Mesendoderm (in vitro differentiated cells): Measurements from ENCODE around the gene CTNNA3.

Experiments used
- DNase-seq: peaks from one replicate; pipeline ENCODE4 v3.0.0; 2013
- H2AK5ac ChIP-seq: 2 replicates; pipeline ENCODE4 v1.6.1; 2013; ENCODE audit warnings: low read length, inconsistent platforms
- H2BK120ac ChIP-seq: 2 replicates; pipeline ENCODE4 v1.6.1; 2013; ENCODE audit warnings: low read depth, mild to moderate bottlenecking, low read length, moderate library complexity, mixed read lengths
- H2BK15ac ChIP-seq: replicated peaks from 2 replicates; pipeline ENCODE4 v1.6.1; 2013; ENCODE audit warnings: low read depth, mild to moderate bottlenecking, moderate library complexity
- H2BK5ac ChIP-seq: 2 replicates; pipeline ENCODE4 v1.6.1; 2013; ENCODE audit warnings: low read length, inconsistent platforms
- H3K18ac ChIP-seq: 2 replicates; pipeline ENCODE4 v1.6.1; 2013; ENCODE audit warnings: mild to moderate bottlenecking, low read length, mixed read lengths
- H3K23ac ChIP-seq: one replicate; pipeline ENCODE4 v1.6.1; 2013; ENCODE audit warnings: low read length
- H3K27ac ChIP-seq: 2 replicates; pipeline ENCODE4 v1.5.1; 2013; ENCODE audit warnings: low read depth, mild to moderate bottlenecking, inconsistent platforms, low read length, moderate library complexity
- H3K27me3 ChIP-seq: 2 replicates; pipeline ENCODE4 v1.6.1; 2013; ENCODE audit warnings: low read length, control low read depth, mild to moderate bottlenecking, inconsistent platforms; ENCODE audit not compliant: insufficient read depth, poor library complexity
- H3K36me3 ChIP-seq: 2 replicates; pipeline ENCODE4 v1.6.1; 2013; ENCODE audit warnings: low read length, inconsistent platforms; ENCODE audit not compliant: control insufficient read depth, insufficient read depth
- H3K4ac ChIP-seq: one replicate; pipeline ENCODE4 v1.6.1; 2013; ENCODE audit warnings: low read depth, mild to moderate bottlenecking, low read length, moderate library complexity
- H3K4me1 ChIP-seq: 2 replicates; pipeline ENCODE4 v1.6.1; 2013; ENCODE audit warnings: low read depth, low read length, inconsistent platforms; ENCODE audit not compliant: control insufficient read depth
- H3K4me2 ChIP-seq: 2 replicates; pipeline ENCODE4 v1.6.1; 2013; ENCODE audit warnings: low read length
- H3K4me3 ChIP-seq: 2 replicates; pipeline ENCODE4 v1.5.1; 2013; ENCODE audit warnings: mild to moderate bottlenecking, low read length
- H3K56ac ChIP-seq: one replicate; pipeline ENCODE4 v1.6.1; 2013; ENCODE audit warnings: low read length
- H3K79me1 ChIP-seq: 2 replicates; pipeline ENCODE4 v1.6.1; 2013; ENCODE audit warnings: low read length, inconsistent platforms
- H3K79me2 ChIP-seq: 2 replicates; pipeline ENCODE4 v1.6.1; 2013; ENCODE audit warnings: mild to moderate bottlenecking, low read length; ENCODE audit not compliant: control insufficient read depth, insufficient read depth
- H3K9ac ChIP-seq: 2 replicates; pipeline ENCODE4 v1.6.1; 2013; ENCODE audit warnings: low read length, inconsistent platforms
- H4K5ac ChIP-seq: one replicate; pipeline ENCODE4 v1.6.1; 2013; ENCODE audit warnings: low read length
- H4K8ac ChIP-seq: one replicate; pipeline ENCODE4 v1.6.1; 2013; ENCODE audit warnings: low read depth, mild to moderate bottlenecking, control low read depth, low read length, moderate library complexity
- WGBS: extraction: QIAGEN DNeasy Blood & Tissue Kit; methylation state at CpG from one replicate; pipeline ENCODE4 v1.1.7; 2013; ENCODE audit warnings: low lambda C conversion rate, missing lambda C conversion rate; ENCODE audit not compliant: insufficient coverage; ENCODE audit errors: extremely low coverage; 5-methylcytosine and 5-hydroxymethylcytosine counted together

CTNNA3 gene

GRCh38 chr10:66842371-66842770, 853.6 kb downstream of the CTNNA3 start:
- H4K5ac ChIP-seq: no peak overlapping the region
- no peaks in the 10 kb centered on the region for H3K27me3 ChIP-seq
- H3K79me1 ChIP-seq: no peaks in the 10 kb centered on the region
- no peak overlapping the region for H2BK5ac ChIP-seq
- H3K36me3 ChIP-seq: no peaks in the 10 kb centered on the region
- no peak overlapping the region for H3K18ac ChIP-seq
- H3K56ac ChIP-seq: no peak overlapping the region
- no peak overlapping the region for H2BK15ac ChIP-seq
- no peak overlapping the region for H2BK120ac ChIP-seq
- no peak overlapping the region for H3K9ac ChIP-seq
- H3K4me3 ChIP-seq: no peak overlapping the region
- no peaks in the 10 kb centered on the region for H3K4me1 ChIP-seq
- no peak overlapping the region for H3K4ac ChIP-seq
- H3K4me2 ChIP-seq: no peak overlapping the region
- no peak overlapping the region for H3K27ac ChIP-seq
- no peak for DNase-seq
- no peak overlapping the region for H3K23ac ChIP-seq
- H3K79me2 ChIP-seq: no peaks in the 10 kb centered on the region
- no peak overlapping the region for H4K8ac ChIP-seq
- no CpG with 5 or more reads among the region's 2 CpGs for WGBS
- no peak overlapping the region for H2AK5ac ChIP-seq

- no peak overlapping the region for H2BK120ac ChIP-seq
- no peak overlapping the region for H3K4ac ChIP-seq
- H3K9ac ChIP-seq: no peak overlapping the region
- no peak for DNase-seq
- H2BK15ac ChIP-seq: no peak overlapping the region
- no peaks in the 10 kb centered on the region for H3K36me3 ChIP-seq
- H3K56ac ChIP-seq: no peak overlapping the region
- no peak overlapping the region for H3K4me3 ChIP-seq
- H3K18ac ChIP-seq: no peak overlapping the region
- no peaks in the 10 kb centered on the region for H3K4me1 ChIP-seq
- no peak overlapping the region for H4K8ac ChIP-seq
- WGBS: no CpG with 5 or more reads among the region's 3 CpGs
- H4K5ac ChIP-seq: no peak overlapping the region
- no peaks in the 10 kb centered on the region for H3K27me3 ChIP-seq
- H3K27ac ChIP-seq: no peak overlapping the region
- H3K4me2 ChIP-seq: no peak overlapping the region
- H3K23ac ChIP-seq: no peak overlapping the region
- no peak overlapping the region for H2AK5ac ChIP-seq
- H3K79me2 ChIP-seq: no peaks in the 10 kb centered on the region
- H3K79me1 ChIP-seq: no peaks in the 10 kb centered on the region
- no peak overlapping the region for H2BK5ac ChIP-seq
Measured at GRCh38 chr10:66838656-66839055, 857.3 kb downstream of the CTNNA3 start.

- H3K56ac ChIP-seq: no peak overlapping the region
- H3K18ac ChIP-seq: no peak overlapping the region
- no peak overlapping the region for H2BK5ac ChIP-seq
- DNase-seq: no peak
- no peak overlapping the region for H2AK5ac ChIP-seq
- no peaks in the 10 kb centered on the region for H3K4me1 ChIP-seq
- H4K8ac ChIP-seq: no peak overlapping the region
- H3K27me3 ChIP-seq: no peaks in the 10 kb centered on the region
- no peak overlapping the region for H3K9ac ChIP-seq
- no peaks in the 10 kb centered on the region for H3K79me2 ChIP-seq
- H4K5ac ChIP-seq: no peak overlapping the region
- WGBS: no CpG with 5 or more reads among the region's 1 CpG
- H2BK120ac ChIP-seq: no peak overlapping the region
- no peak overlapping the region for H3K4me3 ChIP-seq
- H3K4ac ChIP-seq: no peak overlapping the region
- H3K4me2 ChIP-seq: no peak overlapping the region
- H3K79me1 ChIP-seq: no peaks in the 10 kb centered on the region
- no peaks in the 10 kb centered on the region for H3K36me3 ChIP-seq
- no peak overlapping the region for H3K27ac ChIP-seq
- H2BK15ac ChIP-seq: no peak overlapping the region
- no peak overlapping the region for H3K23ac ChIP-seq
Measured at GRCh38 chr10:66837990-66838389, 858.0 kb downstream of the CTNNA3 start.

- no peak overlapping the region for H3K9ac ChIP-seq
- H3K4me2 ChIP-seq: no peak overlapping the region
- H2BK15ac ChIP-seq: no peak overlapping the region
- H3K4me3 ChIP-seq: no peak overlapping the region
- no peak overlapping the region for H2BK120ac ChIP-seq
- no peak overlapping the region for H4K8ac ChIP-seq
- no peak overlapping the region for H3K4ac ChIP-seq
- no peaks in the 10 kb centered on the region for H3K79me2 ChIP-seq
- H3K79me1 ChIP-seq: no peaks in the 10 kb centered on the region
- WGBS: no CpG with 5 or more reads among the region's 2 CpGs
- H4K5ac ChIP-seq: no peak overlapping the region
- H2AK5ac ChIP-seq: no peak overlapping the region
- H3K18ac ChIP-seq: no peak overlapping the region
- no peaks in the 10 kb centered on the region for H3K27me3 ChIP-seq
- no peak overlapping the region for H2BK5ac ChIP-seq
- no peak overlapping the region for H3K27ac ChIP-seq
- DNase-seq: no peak
- H3K36me3 ChIP-seq: no peaks in the 10 kb centered on the region
- H3K23ac ChIP-seq: no peak overlapping the region
- H3K56ac ChIP-seq: no peak overlapping the region
- no peaks in the 10 kb centered on the region for H3K4me1 ChIP-seq
Measured at GRCh38 chr10:66837335-66837734, 858.7 kb downstream of the CTNNA3 start.

- H3K4me1 ChIP-seq: no peaks in the 10 kb centered on the region
- no peaks in the 10 kb centered on the region for H3K79me2 ChIP-seq
- H3K23ac ChIP-seq: no peak overlapping the region
- H3K18ac ChIP-seq: no peak overlapping the region
- no peak overlapping the region for H4K5ac ChIP-seq
- no peak for DNase-seq
- no peaks in the 10 kb centered on the region for H3K27me3 ChIP-seq
- no peak overlapping the region for H3K4me2 ChIP-seq
- no peak overlapping the region for H2BK5ac ChIP-seq
- WGBS: no CpG with 5 or more reads among the region's 2 CpGs
- no peak overlapping the region for H3K4me3 ChIP-seq
- H2BK120ac ChIP-seq: no peak overlapping the region
- H3K56ac ChIP-seq: no peak overlapping the region
- H2AK5ac ChIP-seq: no peak overlapping the region
- no peak overlapping the region for H3K27ac ChIP-seq
- H3K9ac ChIP-seq: no peak overlapping the region
- H3K4ac ChIP-seq: no peak overlapping the region
- H3K79me1 ChIP-seq: no peaks in the 10 kb centered on the region
- no peak overlapping the region for H4K8ac ChIP-seq
- no peaks in the 10 kb centered on the region for H3K36me3 ChIP-seq
- H2BK15ac ChIP-seq: no peak overlapping the region
Measured at GRCh38 chr10:66836771-66837170, 859.2 kb downstream of the CTNNA3 start.

- H3K79me1 ChIP-seq: no peaks in the 10 kb centered on the region
- no peak overlapping the region for H3K9ac ChIP-seq
- no peak overlapping the region for H3K18ac ChIP-seq
- H3K27ac ChIP-seq: no peak overlapping the region
- no CpG with 5 or more reads among the region's 1 CpG for WGBS
- H2AK5ac ChIP-seq: no peak overlapping the region
- H3K4me2 ChIP-seq: no peak overlapping the region
- peak; percentile 66 for DNase-seq
- no peak overlapping the region for H3K56ac ChIP-seq
- no peak overlapping the region for H3K4me3 ChIP-seq
- H2BK120ac ChIP-seq: no peak overlapping the region
- no peak overlapping the region for H2BK5ac ChIP-seq
- no peak overlapping the region for H3K23ac ChIP-seq
- H3K4ac ChIP-seq: no peak overlapping the region
- no peaks in the 10 kb centered on the region for H3K36me3 ChIP-seq
- no peak overlapping the region for H4K8ac ChIP-seq
- no peaks in the 10 kb centered on the region for H3K4me1 ChIP-seq
- no peak overlapping the region for H4K5ac ChIP-seq
- no peak overlapping the region for H2BK15ac ChIP-seq
- no peaks in the 10 kb centered on the region for H3K79me2 ChIP-seq
- no peaks in the 10 kb centered on the region for H3K27me3 ChIP-seq
Measured at GRCh38 chr10:66836057-66836456, 859.9 kb downstream of the CTNNA3 start.
